Mucosa of descending colon (tissue), 3 donors: ENCODE data around the gene BIRC2. TPM values are rescaled to one million over a fixed set of nuclear protein-coding genes. Genes with fewer than 3 reads are reported as not detected.

ENCODE experiments used
- ATAC-seq: fragments of 200-7000 bp; cut with Tn5 transposase; one replicate; pipeline ENCODE4 v1.9.1; 2020; ENCODE audit warnings: mild to moderate bottlenecking, moderate library complexity
- DNase-seq, 3 donors: peaks; one replicate each; pipeline ENCODE4 v3.0.0-alpha.2; 2020
- H3K36me3 ChIP-seq: fragments of 200-600 bp; one replicate; pipeline ENCODE4 v1.8.0; 2021; ENCODE audit warnings: low read depth, mild to moderate bottlenecking
- H3K4me1 ChIP-seq: fragments of 200-600 bp; one replicate; pipeline ENCODE4 v1.8.0; 2021; ENCODE audit warnings: low read depth, mild to moderate bottlenecking
- H3K4me3 ChIP-seq: fragments of 200-600 bp; one replicate; pipeline ENCODE4 v1.8.0; 2021; ENCODE audit warnings: mild to moderate bottlenecking
- H3K9me3 ChIP-seq: fragments of 200-600 bp; one replicate; pipeline ENCODE4 v1.8.0; 2021; ENCODE audit warnings: mild to moderate bottlenecking
- CTCF ChIP-seq: fragments of 200-600 bp; IDR thresholded peaks from one replicate; pipeline ENCODE4 v1.8.0; 2022; ENCODE audit warnings: antibody characterized with exemption, mild to moderate bottlenecking
- intact Hi-C, 2 donors: fragments of 100-400 bp; cut with DNase I in 1 of 2; cut with micrococcal nuclease in 1 of 2; formaldehyde crosslinking; loops; one replicate each; pipeline versions ENCODE4 v1.11.0 to v1.11.1; 2022; cut with DNase I, micrococcal nuclease
- total RNA-seq, 3 donors: library from RNA; stranded (reverse); fragmentation: NEBNext Ultra II Directional in 2 of 3; extraction: Animal tissue kit (Norgen Biotek cat#: 25700) in 2 of 3; gene quantifications; one replicate each; pipeline versions ENCODE4 v1.2.1 to v1.2.4, GENCODE V29; 2021 to 2023
- donor health status: DM: no; HTN: no; CAD: no; lungs with moderate emphysema.
- donor health status: DM: no; HTN: no; CAD: no.
- donor health status: DM: no; HTN: yes; CAD: no.

The BIRC2 gene
- total RNA-seq, 3 donors from 2014 or later: 42.8 to 55.0 (median 45.2) TPM

- Histone ChIP-seq H3K36me3 (no peaks in the 10 kb centered on the region), H3K9me3 (peaks cover 5% of the 10 kb centered on the region), H3K4me1 (peaks cover 7% of the 10 kb centered on the region), H3K4me3 (no peak overlapping the region)
- intact Hi-C loops: no loop called here
- DNase-seq (no peak), ATAC-seq (peak; percentile 51)
- TF ChIP-seq CTCF: no peak
Measured at GRCh38 chr11:102414559-102414958, 67.5 kb downstream of the BIRC2 start.

- DNase-seq (no peak), ATAC-seq (peak; percentile 92)
- Histone ChIP-seq H3K4me1 (peaks cover 7% of the 10 kb centered on the region), H3K36me3 (no peaks in the 10 kb centered on the region), H3K4me3 (no peak overlapping the region), H3K9me3 (peaks cover 5% of the 10 kb centered on the region)
- TF ChIP-seq CTCF: no peak
- intact Hi-C loops: no loop called here
Measured at GRCh38 chr11:102415304-102415916, 68.4 kb downstream of the BIRC2 start.

GRCh38 chr11:102416976-102417375, 70.0 kb downstream of the BIRC2 start:
- intact Hi-C loops: no loop called here
- peaks cover 5% of the 10 kb centered on the region for H3K9me3 ChIP-seq
- peaks cover 7% of the 10 kb centered on the region for H3K4me1 ChIP-seq
- TF ChIP-seq CTCF: no peak
- H3K4me3 ChIP-seq: no peak overlapping the region
- H3K36me3 ChIP-seq: no peaks in the 10 kb centered on the region
- DNase-seq (no peak), ATAC-seq (no peak)

- Histone ChIP-seq H3K4me1 (peaks cover 7% of the 10 kb centered on the region), H3K4me3 (no peak overlapping the region), H3K36me3 (no peaks in the 10 kb centered on the region), H3K9me3 (peaks cover 5% of the 10 kb centered on the region)
- intact Hi-C loops: no loop called here
- no peak for TF ChIP-seq CTCF
- DNase-seq (no peak), ATAC-seq (no peak)
Measured at GRCh38 chr11:102419181-102419580, 72.2 kb downstream of the BIRC2 start.

GRCh38 chr11:102420547-102420946, 73.5 kb downstream of the BIRC2 start:
- intact Hi-C loops: no loop called here
- ATAC-seq: no peak
- H3K4me3 ChIP-seq: no peak overlapping the region
- no peak for DNase-seq
- H3K4me1 ChIP-seq: no peaks in the 10 kb centered on the region
- peaks cover 5% of the 10 kb centered on the region for H3K9me3 ChIP-seq
- no peaks in the 10 kb centered on the region for H3K36me3 ChIP-seq
- TF ChIP-seq CTCF: no peak

- no peak for DNase-seq
- Histone ChIP-seq H3K4me3 (no peak overlapping the region), H3K9me3 (peaks cover 5% of the 10 kb centered on the region), H3K4me1 (no peaks in the 10 kb centered on the region), H3K36me3 (no peaks in the 10 kb centered on the region)
- TF ChIP-seq CTCF: no peak
- intact Hi-C loops: no loop called here
- no peak for ATAC-seq
Measured at GRCh38 chr11:102421261-102421660, 74.2 kb downstream of the BIRC2 start.
